DLD1 (cell line): ENCODE measurements around the gene CYP3A5.
"Not testable (repeated sequence)": the region's sequence is repeated elsewhere in the genome, so short reads cannot be mapped to it uniquely, and the experiment has no call there.

ENCODE experiments used
- in situ Hi-C: cut with HindIII; loops from 2 replicates; pipeline ENCODE4 v1.10.0; 2017; ENCODE audit warnings: low sequenced_read_pairs

The CYP3A5 gene

DNA sequence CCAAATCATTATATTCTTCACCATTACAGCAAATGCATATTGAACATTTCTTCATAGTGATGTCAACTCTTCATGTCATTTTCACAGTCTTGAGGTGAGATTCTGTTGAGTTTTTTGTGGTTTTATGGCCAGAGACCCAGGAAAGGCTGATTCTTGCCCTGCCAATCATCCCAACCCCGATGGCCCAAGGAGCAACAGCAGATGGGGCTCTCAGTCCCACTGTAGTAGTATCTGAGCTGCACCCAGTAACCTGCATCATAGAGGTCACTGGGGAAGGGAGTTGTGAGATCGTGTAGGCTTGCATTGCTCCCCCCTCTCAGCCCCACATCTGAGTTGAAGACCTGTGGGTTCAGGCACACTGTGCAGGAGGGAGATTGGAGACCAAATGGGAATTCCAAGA is 36.3 kb downstream of the CYP3A5 start:
- in situ Hi-C loops = no loop called here

DNA sequence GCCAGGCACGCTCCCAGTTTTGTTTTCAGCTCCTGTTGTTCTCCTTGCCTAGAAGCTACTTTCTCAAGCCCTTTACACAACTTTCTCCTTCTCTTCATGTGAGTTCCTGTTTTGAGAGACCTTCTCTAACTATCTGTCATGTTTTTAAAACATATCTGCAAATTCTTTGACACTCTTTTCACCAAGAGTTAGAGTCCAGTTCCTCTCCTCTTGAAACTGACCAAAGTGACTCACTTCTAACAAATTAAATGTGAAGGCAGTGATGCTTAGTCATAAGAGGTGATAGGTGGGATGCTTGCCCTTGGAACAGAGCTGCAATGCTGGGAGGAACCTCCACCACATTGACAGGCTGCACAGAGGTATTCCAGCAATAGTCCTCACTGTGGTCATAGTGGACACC is 37.8 kb downstream of the CYP3A5 start:
- in situ Hi-C loops = no loop called here

DNA sequence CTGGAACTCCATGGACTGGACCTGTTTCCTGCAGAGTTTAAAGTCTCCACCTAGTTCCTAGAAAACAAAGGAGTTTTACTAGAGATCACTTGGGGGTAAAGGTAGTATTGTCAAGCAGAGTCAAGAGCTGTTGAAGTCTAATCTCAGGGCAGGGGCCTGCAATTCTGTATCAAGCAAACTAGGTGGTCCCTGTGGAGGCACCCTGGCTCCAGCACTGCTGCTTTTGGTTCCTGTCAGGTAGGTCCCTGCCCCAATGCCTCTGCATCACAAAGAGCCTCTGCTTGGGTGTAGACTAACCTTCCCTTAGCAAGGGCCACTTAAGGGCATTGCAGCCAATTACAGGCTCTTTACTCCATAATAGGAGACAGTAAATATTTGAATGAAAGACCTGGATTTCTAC is 40.5 kb downstream of the CYP3A5 start:
- in situ Hi-C loops = no loop called here

DNA sequence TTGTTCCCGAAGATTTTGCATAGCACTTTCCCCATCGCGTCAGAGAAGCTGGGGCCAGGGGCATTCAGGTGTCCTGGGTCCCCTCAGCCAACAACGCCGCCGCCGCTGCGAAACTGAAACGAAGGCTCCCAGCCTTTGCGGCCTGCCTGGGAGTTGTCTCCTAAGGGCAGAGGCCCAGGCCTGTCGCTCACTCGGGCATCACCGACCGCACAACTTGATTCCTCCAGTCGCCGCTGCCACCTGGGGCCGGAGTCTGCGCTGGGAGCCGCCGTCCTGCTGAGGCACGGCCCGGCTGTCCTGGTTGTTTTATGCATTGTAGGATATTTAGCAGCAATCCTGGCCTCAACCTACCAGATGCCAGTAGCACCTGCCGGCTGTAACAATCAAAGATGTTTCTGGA is 41.1 kb downstream of the CYP3A5 start:
- in situ Hi-C loops = no loop called here

DNA sequence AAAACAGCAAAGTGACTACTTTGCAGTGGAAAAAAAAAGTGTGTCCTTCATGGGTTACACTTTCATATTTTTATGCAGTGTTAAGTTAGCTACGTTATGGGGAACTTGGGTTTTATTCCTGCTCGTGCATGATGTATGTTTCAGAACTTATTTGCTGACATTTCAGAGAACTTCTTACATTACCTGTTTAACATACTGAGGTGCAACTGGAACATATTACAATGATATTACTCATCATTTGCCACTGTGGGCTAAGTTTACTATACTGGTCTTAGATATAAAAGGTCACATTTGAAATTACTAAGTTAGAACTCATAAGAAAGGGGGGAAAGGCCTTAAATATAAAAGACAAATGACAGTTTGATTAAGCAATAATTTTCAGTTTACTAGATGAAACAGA is 42.4 kb downstream of the CYP3A5 start:
- in situ Hi-C loops = not testable (repeated sequence)

DNA sequence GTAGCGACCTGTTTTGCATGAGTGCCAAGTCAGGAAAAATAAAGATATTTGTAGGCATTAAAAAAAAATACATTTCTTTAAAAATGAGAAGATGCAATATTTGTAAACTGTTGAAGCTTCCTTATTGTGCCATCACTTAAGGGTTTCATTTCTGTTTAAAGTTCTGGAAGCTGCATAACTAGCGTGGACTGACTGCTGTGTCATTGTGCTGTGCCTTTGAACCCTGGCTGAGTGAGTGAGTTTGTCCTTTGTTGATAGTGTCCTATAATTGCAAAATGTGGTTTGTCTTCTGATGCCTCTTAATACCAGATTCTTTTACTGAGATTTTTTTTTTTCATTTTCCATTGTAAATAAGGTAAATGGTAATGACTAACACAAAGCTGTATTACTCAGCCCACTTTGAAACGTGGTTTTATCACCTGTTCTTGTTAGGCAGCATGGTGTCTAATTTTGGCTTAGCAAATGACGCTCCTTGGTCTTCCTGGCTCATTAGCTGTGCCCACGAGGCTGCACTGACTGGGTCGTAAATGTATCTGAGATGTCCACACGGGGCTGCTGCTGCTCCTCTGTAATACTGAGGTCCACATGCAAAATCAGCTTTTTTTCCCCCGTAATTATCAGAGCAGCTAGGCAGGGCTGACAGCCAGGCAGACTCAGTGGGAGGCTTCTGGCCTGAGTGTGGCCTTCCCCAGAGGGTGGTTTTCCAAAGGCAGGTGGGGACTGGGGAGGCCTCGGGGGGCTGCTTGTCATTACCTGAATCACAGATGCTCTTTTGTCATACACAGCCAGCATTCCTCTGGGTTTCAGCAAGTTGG is 48.3 kb downstream of the CYP3A5 start:
- in situ Hi-C loops = no loop called here

DNA sequence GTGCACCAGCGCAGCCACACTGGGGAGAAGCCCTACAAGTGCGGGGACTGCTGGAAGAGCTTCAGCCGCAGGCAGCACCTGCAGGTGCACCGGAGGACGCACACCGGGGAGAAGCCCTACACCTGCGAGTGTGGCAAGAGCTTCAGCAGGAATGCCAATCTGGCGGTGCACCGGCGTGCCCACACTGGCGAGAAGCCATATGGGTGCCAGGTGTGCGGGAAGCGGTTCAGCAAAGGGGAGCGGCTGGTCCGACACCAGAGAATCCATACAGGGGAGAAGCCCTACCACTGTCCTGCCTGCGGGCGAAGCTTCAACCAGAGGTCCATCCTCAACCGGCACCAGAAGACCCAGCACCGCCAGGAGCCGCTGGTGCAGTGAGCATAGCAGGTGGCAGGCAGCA is 50.2 kb downstream of the CYP3A5 start:
- in situ Hi-C loops = no loop called here

DNA sequence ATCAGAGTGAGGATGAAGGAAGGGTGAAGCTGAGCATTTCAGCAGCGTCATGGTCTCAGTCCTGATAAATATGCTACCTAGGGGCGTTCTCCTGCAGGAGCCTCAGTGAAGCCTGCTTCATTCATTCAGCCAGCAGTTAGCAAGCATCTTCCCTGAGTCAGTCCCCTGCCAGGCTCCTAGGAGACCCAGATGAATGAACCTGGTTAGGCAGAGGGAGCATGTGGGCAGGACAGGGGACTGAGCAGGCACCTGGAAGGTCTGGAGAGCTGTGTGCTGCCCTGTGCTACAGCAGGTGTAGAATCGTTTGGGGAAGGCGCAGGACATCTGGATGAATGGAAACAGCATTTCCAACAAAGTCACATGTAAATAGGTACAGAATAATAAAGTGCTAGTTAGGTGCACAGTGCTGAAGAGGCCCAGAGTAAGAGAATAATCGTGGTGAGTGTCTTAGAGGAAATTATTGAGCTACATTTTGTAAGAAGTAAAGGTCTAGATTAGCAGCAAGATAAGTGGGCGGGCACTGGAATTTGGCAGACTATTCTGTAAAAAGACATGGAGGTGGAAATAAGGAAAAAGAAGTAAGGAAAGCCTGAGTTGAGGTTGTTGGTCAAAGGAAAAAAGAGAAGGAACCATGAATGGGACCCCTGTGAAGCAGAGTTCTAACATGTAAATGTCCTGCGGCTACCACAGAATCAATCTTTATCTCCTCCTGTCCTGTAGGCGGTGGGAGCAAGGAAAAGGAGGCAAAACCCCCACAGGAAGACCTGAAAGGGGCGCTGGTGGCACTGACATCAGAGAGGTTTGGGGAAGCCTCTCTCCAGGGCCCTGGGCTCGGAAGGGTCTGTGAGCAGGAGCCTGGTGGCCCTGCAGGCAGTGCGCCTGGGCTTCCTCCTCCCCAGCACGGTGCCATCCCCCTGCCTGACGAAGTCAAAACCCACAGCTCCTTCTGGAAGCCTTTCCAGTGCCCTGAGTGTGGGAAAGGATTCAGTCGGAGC is 51.0 kb downstream of the CYP3A5 start:
- in situ Hi-C loops = no loop called here

DNA sequence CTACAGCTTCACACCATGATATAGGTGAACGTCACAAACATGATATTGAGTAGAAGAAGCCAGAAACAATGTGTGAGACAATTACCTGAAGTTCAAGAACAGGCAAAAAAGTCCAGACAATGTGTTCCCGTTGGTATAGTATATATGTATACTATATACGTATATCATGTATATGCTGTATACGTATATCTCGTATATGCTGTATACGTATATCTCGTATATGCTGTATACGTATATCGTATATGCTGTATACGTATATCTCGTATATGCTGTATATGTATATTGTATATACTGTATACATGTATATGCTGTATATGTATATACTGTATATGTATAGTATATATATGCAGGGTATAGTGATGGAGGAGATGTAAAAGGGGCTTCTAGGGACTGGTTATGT is 52.3 kb downstream of the CYP3A5 start:
- in situ Hi-C loops = no loop called here

DNA sequence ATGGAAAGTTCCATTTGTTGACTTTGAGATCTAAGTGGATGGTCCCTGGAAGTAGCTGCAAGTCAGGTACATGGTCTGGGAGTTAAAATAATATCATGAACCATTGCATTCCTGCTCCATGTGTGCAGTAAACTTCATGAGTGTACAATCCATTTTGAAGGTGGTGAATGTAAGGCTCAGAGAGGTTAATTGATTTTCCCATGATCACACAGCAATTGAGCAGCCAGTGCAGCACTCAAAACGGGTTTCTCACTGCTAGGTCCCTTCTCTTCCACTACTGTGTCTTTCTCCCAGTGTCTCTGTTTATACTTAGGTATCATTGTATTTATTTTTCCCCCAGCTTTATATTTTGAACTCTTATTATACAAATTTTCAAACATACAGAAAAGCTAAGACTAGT is 53.1 kb downstream of the CYP3A5 start:
- in situ Hi-C loops = no loop called here

DNA sequence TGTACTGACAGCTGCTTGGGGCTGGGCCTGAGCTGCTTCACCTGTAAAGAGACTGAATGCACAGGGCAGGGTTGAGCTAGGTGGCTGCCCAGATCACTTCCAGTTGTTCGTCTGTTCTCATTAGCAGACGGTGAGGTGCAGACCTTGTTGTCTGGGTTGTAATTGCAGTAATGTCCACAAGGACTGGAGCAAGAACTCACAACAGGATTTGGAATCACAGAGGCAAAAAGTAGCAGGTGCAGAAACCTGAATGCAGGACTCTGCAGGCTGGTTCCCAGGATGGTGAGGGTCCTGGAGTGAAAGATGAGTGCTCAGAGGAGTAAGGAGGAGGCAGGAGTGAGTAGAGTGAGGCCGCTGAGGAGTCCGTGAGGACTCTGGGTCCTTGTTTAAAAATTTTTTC is 53.8 kb downstream of the CYP3A5 start:
- in situ Hi-C loops = no loop called here

DNA sequence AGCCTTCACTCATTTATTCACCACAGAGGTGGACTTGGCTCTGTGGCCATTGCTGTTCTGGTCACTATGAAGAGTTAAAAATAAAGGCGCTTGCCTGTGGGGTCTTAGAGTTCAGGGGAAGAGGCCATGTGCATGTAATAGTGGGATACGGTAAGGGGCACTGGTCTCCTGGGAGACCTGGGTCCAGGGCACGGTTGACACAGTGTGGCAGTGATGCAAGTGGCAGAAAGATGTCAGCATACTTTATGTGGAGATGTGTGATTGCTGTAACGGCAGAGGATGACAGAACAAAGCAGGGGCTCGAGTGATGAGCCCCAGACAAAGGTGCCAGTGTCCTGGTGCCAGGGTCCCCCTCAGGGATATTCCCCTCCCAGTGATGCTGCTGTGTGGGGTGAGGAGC is 54.5 kb downstream of the CYP3A5 start:
- in situ Hi-C loops = no loop called here

DNA sequence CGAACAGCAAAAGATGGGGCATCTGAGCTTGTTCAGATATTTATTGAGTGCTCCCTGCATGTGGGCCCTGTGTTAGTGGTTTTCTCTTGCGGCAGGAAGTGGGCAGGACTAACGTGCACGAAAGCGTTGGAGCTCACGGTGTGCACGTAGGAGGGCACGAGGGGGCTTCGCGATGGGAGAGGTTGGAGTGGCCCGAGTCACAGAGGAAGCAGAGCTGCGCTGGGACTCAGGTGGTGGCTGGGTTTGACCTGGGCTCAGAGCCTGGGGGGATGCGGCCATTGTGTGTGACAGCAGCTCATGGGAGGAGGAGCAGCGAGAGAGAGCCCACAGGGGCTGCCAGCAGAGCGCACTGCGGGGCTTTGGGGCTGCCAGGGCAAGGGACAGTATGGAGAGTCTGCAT is 55.3 kb downstream of the CYP3A5 start:
- in situ Hi-C loops = no loop called here

DNA sequence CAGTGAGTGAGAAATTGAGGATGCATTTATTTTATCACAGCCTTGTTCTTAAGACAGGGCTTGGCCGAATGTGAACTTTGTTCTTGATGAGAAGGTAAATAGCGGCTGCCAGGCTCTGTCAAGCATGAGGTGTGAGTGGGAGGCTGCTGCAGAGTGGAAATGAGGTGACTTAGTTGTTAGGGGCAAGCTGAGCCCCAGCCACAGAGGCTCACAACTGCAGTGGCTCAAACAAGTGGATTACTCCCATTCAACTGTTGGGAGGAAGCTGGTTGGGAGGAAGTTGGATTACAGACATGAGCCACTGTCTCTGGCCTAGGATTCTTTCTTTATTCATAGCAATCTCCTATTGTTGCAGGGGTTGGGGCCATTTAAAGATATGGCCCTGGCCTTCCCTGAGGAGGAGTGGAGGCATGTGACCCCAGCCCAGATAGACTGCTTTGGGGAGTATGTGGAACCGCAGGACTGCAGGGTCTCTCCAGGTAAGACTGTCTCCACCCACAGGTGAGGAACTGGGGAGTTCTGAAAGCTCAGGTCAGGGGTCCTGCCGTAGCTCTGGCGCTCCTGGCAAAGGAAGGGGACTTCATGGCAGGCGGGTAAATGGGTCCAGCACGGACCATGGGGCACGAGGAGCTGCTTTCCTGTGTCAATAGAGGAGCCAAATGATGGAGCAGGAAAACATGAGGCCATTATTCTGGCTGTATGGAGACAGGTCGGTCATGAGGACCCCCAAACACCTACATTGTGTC is 55.9 kb downstream of the CYP3A5 start:
- in situ Hi-C loops = no loop called here

DNA sequence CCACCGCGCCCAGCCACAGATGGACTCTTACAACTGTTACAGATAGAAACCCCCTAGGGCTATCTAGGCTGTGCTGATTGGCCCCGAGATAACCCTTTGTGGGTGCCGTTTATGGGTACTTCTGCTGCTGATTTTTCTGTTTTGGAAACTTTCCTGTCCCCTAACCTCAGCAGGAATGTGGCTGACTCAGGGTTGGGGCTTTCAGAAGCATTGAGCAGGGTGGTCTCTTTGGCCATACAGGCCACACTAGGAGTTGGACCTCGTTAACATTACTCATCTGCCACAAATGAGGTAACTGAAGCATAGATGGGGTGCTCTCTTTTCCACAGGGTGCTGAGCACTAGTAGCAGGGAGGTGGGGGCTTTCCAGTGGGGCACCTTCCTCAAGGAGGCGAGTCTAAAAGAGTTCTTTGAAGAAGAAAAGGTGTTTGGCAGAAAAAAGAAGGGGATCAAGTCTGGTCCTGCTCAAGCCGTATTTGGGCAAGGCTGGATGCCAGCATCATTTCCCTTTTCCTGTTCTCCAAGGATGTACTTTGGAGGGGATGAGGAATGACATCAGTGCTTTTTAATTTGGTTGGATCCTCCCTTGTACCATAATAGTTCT is 56.6 kb downstream of the CYP3A5 start:
- in situ Hi-C loops = no loop called here

DNA sequence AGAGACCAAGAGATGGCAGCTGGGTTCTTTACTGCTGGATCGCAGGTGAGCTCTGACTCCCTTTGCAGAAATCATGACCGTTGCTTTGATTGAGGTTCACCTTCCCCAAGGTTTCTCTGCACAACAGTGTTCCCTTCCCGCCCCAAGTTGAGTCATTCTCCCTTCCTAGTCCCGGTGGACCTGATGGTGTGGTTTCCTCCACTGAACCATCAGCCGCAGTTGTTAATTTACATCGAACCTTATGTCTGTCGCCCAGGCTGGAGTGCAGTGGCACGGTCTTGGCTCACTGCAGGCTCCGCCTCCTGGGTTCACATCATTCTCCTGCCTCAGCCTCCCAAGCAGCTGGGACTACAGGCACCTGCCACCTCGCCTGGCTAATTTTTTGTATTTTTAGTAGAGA is 57.2 kb downstream of the CYP3A5 start:
- in situ Hi-C loops = no loop called here

DNA sequence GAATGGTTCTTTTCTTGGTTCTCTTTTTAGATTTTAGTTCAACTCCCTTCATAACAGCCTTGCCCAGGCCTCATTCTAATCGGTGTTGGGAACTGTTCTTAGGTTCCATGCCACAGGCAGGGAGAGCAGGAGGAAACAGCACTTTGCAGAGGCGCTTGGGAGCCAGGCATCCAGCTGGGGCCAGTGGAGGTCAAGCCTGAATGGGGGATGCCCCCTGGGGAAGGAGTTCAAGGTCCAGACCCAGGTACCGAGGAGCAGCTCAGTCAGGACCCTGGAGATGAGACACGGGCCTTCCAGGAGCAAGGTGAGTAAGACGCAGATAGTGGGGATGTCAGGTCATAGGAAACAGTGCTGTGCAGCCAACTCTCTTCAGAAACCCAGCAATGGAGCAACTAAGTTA is 58.5 kb downstream of the CYP3A5 start:
- in situ Hi-C loops = no loop called here

DNA sequence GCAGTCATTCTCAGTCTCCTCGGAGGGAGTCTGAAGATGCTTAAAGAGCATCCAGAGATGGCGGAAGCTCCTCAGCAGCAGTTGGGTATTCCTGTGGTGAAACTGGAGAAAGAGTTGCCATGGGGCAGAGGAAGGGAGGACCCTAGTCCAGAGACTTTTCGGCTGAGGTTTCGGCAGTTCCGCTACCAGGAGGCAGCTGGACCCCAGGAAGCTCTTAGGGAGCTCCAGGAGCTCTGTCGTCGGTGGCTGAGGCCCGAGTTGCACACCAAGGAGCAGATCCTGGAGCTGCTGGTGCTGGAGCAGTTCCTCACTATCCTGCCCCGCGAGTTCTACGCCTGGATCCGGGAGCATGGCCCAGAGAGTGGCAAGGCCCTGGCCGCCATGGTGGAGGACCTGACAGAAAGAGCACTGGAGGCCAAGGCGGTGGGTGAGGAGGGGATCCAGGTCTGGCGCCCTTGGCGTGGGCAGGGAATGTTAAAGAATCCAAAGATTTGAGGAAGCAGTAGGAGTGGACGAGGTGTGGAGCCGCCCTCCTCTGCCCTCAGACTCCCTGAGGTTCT is 60.1 kb downstream of the CYP3A5 start:
- in situ Hi-C loops = no loop called here

DNA sequence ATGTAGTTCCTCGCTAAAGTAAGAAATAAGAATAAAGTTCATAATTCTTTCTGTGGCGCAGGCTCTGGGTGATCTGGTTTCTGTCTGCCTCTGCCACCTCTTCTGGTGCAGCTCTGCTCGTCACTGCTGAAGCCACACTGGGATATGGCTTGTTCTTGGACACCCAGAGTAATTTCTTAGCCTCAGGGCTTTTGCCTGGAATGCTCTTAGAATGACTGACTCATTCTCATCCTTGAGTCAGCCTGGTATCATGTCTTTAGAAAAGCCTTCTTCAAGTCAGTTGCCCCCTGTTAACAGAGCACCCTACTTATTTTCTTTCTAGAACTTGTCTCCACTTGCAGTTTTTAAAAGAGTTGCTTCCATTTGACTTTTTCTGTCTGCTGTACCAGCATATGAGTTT is 61.1 kb downstream of the CYP3A5 start:
- in situ Hi-C loops = no loop called here

DNA sequence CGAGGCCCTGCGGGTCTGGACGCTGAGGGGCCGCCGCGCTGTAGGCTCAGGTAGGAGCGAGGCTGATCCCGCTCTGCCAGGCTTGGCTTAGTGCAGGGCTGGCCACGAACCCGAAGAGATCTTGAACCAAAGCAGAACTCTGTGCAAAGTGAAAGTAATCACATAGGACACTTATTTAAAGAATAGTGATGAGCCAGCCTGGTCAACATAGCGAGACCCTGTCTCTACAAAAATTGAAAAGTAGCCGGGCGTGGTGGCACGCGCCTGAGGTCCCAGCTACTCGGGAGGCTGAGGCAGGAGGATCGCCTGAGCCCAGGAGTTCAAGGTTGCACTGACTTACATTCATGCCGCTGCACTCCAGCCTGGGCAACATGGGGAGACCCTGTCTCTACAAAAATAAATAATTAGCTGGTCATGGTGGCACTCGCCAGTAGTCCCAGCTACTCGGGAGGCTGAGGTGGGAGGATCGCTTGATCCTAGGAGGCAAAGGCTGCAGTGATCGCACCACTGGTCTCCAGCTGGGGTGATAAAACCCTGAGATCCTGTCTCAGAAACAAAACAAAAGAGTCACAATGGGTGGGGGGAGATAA is 62.5 kb downstream of the CYP3A5 start:
- in situ Hi-C loops = no loop called here
